Esophagus squamous epithelium (tissue), 5 donors: ENCODE results near the gene ARID3A. TPM values are rescaled to one million over a fixed set of nuclear protein-coding genes. Genes with fewer than 3 reads are reported as not detected.

Source experiments
- DNase-seq: peaks from one replicate; lab custom pipeline; 2025; lab: John Stamatoyannopoulos, UW
- H3K27ac ChIP-seq, 4 donors: fragments of 200-600 bp; sonication (generic); one replicate each; pipeline ENCODE4 v1.5.1; 2016 to 2019; ENCODE audit warnings: mild to moderate bottlenecking in 1 of 4
- H3K27me3 ChIP-seq, 4 donors: fragments of 200-600 bp; sonication (generic); 1 replicate in 3 of 4; 2 replicates in 1 of 4; pipeline versions ENCODE4 v1.5.1 to v1.6.0; 2017 to 2021; ENCODE audit warnings: antibody characterized with exemption in 1 of 4
- H3K36me3 ChIP-seq, 3 donors: fragments of 200-600 bp; sonication (generic); one replicate each; pipeline ENCODE4 v1.5.1; 2016 to 2019
- H3K4me1 ChIP-seq, 3 donors: fragments of 200-600 bp; sonication (generic); one replicate each; pipeline ENCODE4 v1.5.1; 2017 to 2019
- H3K4me3 ChIP-seq, 4 donors: fragments of 200-600 bp; sonication (generic); 1 replicate in 3 of 4; 2 replicates in 1 of 4; pipeline ENCODE4 v1.5.1; 2016 to 2019; ENCODE audit warnings: mild to moderate bottlenecking in 2 of 4, moderate library complexity in 1 of 4
- H3K9me3 ChIP-seq, 3 donors: fragments of 200-600 bp; sonication (generic); one replicate each; pipeline ENCODE4 v1.5.1; 2016 to 2019
- CTCF ChIP-seq, 6 experiments: fragments of 450-650 bp in 4 of 6; fragments of 200-600 bp in 2 of 6; sonication (generic) in 2 of 6; IDR thresholded peaks; one replicate each; pipeline ENCODE4 v1.5.1; 2016 to 2019; ENCODE audit warnings: antibody characterized with exemption in 6 of 6, mild to moderate bottlenecking in 4 of 6, moderate library complexity in 4 of 6
- POLR2A ChIP-seq, 4 donors: fragments of 450-650 bp; IDR thresholded peaks; one replicate each; pipeline ENCODE4 v1.6.1; 2017; ENCODE audit warnings: antibody characterized with exemption in 4 of 4, mild to moderate bottlenecking in 4 of 4, moderate library complexity in 3 of 4
- WGBS, 2 donors: methylation state at CpG; one replicate each; pipeline ENCODE4 v1.1.5; 2018; 5-methylcytosine and 5-hydroxymethylcytosine counted together
- intact Hi-C: fragments of 100-400 bp; cut with DNase I; formaldehyde crosslinking; loops from one replicate; pipeline ENCODE4 v1.15.0; 2022
- total RNA-seq, 4 donors: library from RNA; depleted of rRNA; stranded (reverse); fragments of >200 nt; gene quantifications; one replicate each; pipeline ENCODE4 v1.1.0, GENCODE V29; 2016
- donor health status: DM: yes; HTN: yes; CAD: no.

The ARID3A gene
- total RNA-seq, 4 donors from 2014 or later, result 3.0 to 6.6 (median 4.7) TPM

GRCh38 chr19:952680-953444, 27.0 kb downstream of the ARID3A start:
- TF ChIP-seq CTCF (IDR thresholded peaks at IDR 0.05) (no peak), POLR2A (IDR thresholded peaks at IDR 0.05) (no peak)
- intact Hi-C loops, result no loop called here
- no peaks in the 10 kb centered on the region for H3K9me3 ChIP-seq
- 5 to 21% methylated on average over 8 of the region's 21 CpGs for WGBS, 2 donors
- no peaks in the 10 kb centered on the region for H3K27me3 ChIP-seq
- peak overlapping the region in 2 of 4 donors; percentile 26 to 28 for H3K4me3 ChIP-seq
- H3K4me1 ChIP-seq, result peaks cover 10 to 26% (median 11%) of the 10 kb centered on the region in 3 donors
- peaks cover 0 to under 1% (median 0%) of the 10 kb centered on the region in 3 donors for H3K36me3 ChIP-seq
- no peak for DNase-seq
- H3K27ac ChIP-seq, result no peak overlapping the region

- Histone ChIP-seq H3K27me3 (no peaks in the 10 kb centered on the region), H3K4me1 (peaks cover 10 to 27% (median 11%) of the 10 kb centered on the region in 3 donors), H3K4me3 (peak overlapping the region in 2 of 4 donors; percentile 26 to 28), H3K36me3 (no peaks in the 10 kb centered on the region), H3K27ac (no peak overlapping the region), H3K9me3 (no peaks in the 10 kb centered on the region)
- 72 to 74% methylated on average over 8 to 12 of the region's 33 CpGs for WGBS, 2 donors
- intact Hi-C loops, result no loop called here
- TF ChIP-seq CTCF (IDR thresholded peaks at IDR 0.05) (no peak), POLR2A (IDR thresholded peaks at IDR 0.05) (no peak)
- DNase-seq, result no peak
Measured at GRCh38 chr19:953445-954271, 27.8 kb downstream of the ARID3A start.

DNA sequence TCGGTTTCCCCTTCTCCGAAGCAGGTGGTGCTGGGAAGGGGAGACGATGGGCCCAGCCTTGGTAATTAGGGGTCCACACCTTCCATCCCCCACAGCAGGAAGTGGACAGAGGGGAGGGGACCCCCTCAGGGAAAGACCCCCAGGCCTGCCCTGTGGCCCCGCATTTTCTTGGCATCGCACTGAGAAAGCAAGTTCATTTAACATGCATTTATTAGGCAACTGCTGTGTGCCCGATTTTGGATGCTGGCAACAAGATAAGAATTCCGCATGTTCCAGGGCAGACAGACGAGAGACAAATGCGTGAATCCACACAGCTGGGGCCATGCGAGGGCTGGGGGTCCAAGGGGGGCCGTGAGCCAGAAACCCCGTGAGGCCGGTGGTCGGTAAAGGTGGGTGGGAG, 28.4 kb downstream of the ARID3A start:
- intact Hi-C loops, result no loop called here
- TF ChIP-seq POLR2A (IDR thresholded peaks at IDR 0.05) (no peak), CTCF (IDR thresholded peaks at IDR 0.05) (no peak)
- 63 to 65% methylated on average over 6 to 9 of the region's 14 CpGs for WGBS, 2 donors
- H3K36me3 ChIP-seq, result no peaks in the 10 kb centered on the region
- DNase-seq, result no peak
- no peaks in the 10 kb centered on the region for H3K9me3 ChIP-seq
- H3K4me3 ChIP-seq, result no peak overlapping the region
- H3K4me1 ChIP-seq, result peaks cover 10 to 33% (median 11%) of the 10 kb centered on the region in 3 donors
- H3K27ac ChIP-seq, result no peak overlapping the region
- H3K27me3 ChIP-seq, result no peaks in the 10 kb centered on the region

DNA sequence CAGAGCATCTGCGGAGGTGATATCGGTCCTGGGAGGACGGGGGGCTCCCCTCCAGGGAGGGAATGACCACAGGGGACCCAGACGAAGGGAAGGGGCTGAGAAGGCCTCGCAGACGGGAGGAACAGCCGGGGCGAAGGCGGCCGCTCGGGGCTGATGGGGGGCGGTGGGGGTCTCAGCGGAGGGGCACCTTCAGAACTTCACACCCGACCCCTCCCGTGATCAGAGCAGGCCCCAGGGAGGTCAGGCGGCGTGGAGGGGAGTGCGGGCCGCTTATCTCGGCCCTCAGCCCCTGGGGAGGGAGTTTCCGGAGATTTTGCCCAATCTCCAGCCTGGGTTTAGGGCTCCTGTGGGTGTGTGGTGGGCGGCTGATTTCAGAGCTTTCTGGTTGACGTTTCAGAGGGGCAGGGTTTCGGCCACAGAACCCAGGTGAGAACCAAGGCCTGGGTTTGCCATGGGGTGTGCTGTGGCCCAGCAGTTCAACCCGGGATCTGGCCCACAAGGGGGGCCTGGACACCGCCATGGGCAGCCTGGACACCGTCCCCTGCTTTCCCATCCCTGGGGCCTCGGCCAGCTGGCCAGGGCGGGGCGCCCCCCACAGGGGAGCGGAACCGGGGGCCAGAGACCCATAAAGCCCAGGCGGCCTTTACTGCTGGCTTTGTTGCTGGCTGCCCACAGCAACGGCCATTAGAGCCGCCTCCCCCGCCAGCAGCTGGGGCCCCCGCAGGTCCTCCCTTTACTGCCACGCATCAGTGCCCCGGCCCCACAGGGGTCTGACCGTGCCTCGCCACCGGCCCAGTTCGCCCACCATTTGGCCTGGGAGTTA, 29.0 kb downstream of the ARID3A start:
- Histone ChIP-seq H3K4me1 (peaks cover 10 to 34% (median 11%) of the 10 kb centered on the region in 3 donors), H3K9me3 (no peaks in the 10 kb centered on the region), H3K27ac (no peak overlapping the region), H3K27me3 (no peaks in the 10 kb centered on the region), H3K4me3 (no peak overlapping the region), H3K36me3 (no peaks in the 10 kb centered on the region)
- 69 to 88% methylated on average over 17 to 25 of the region's 43 CpGs for whole genome bisulfite sequencing, 2 donors
- no peak for DNase-seq
- intact Hi-C loops, result no loop called here
- TF ChIP-seq POLR2A (IDR thresholded peaks at IDR 0.05) (no peak), CTCF (IDR thresholded peaks at IDR 0.05) (no peak)
